HG03196 (cell line): Measurements from ENCODE around the gene ISG15.
"Not testable (repeated sequence)": the region's sequence is repeated elsewhere in the genome, so short reads cannot be mapped to it uniquely, and the experiment has no call there.

Experiments used
- ATAC-seq: cut with Tn5 transposase; IDR thresholded peaks from one replicate; pipeline ENCODE4 v1.9.1; 2021; ENCODE audit not compliant: unreplicated experiment

ISG15 gene

GRCh38 chr1:994546-994945 lies 18.8 kb upstream of the ISG15 start:
- not testable (repeated sequence) for ATAC-seq

GRCh38 chr1:995665-996633 lies 17.3 kb upstream of the ISG15 start:
- no peak for ATAC-seq

GRCh38 chr1:996851-997712 lies 16.2 kb upstream of the ISG15 start:
- no peak for ATAC-seq

GRCh38 chr1:997713-997992 lies 15.6 kb upstream of the ISG15 start:
- ATAC-seq = no peak

- ATAC-seq = no peak
Measured at GRCh38 chr1:997993-998744, 15.1 kb upstream of the ISG15 start.

- no peak for ATAC-seq
Measured at GRCh38 chr1:998745-998994, 14.6 kb upstream of the ISG15 start.

- peak; percentile 14 for ATAC-seq
Measured at GRCh38 chr1:998995-999724, 14.1 kb upstream of the ISG15 start.

- ATAC-seq = peak; percentile 50
Measured at GRCh38 chr1:999725-1000356, 13.5 kb upstream of the ISG15 start, which contains the start of gene HES4. HES4 (minus strand) TSS chr1:1000097; CDS start chr1:999973, 124 bp downstream.

- ATAC-seq = peak; percentile 12
Measured at GRCh38 chr1:1000357-1001056, 12.8 kb upstream of the ISG15 start.

GRCh38 chr1:1001057-1001783 lies 12.1 kb upstream of the ISG15 start:
- ATAC-seq = no peak

GRCh38 chr1:1003618-1004419 lies 9.5 kb upstream of the ISG15 start:
- no peak for ATAC-seq

GRCh38 chr1:1004420-1004779 lies 8.9 kb upstream of the ISG15 start:
- ATAC-seq = no peak

GRCh38 chr1:1004780-1005697 lies 8.3 kb upstream of the ISG15 start:
- no peak for ATAC-seq

GRCh38 chr1:1005774-1006304 lies 7.5 kb upstream of the ISG15 start:
- no peak for ATAC-seq

- no peak for ATAC-seq
Measured at GRCh38 chr1:1006305-1007159, 6.8 kb upstream of the ISG15 start.

GRCh38 chr1:1010131-1010530 lies 3.2 kb upstream of the ISG15 start:
- not testable (repeated sequence) for ATAC-seq
